RWPE2 (cell line): ENCODE results near the gene DHX34.

ENCODE experiments used
- ATAC-seq: fragments of 200-7000 bp; cut with Tn5 transposase; 3 replicates; pipeline ENCODE4 v1.9.1; 2021; ENCODE audit warnings: low read depth
- DNase-seq: peaks from one replicate; pipeline ENCODE4 v3.0.0-alpha.2; 2020; ENCODE audit warnings: low spot score
- H3K27ac ChIP-seq: fragments of 450-650 bp; 2 replicates; pipeline ENCODE4 v1.5.1; 2017; ENCODE audit warnings: mild to moderate bottlenecking; ENCODE audit not compliant: poor library complexity, severe bottlenecking
- H3K27me3 ChIP-seq: fragments of 250-450 bp; sonication (Bioruptor Pico); 2 replicates; pipeline ENCODE4 v1.5.1; 2021; ENCODE audit warnings: mild to moderate bottlenecking, moderate library complexity; ENCODE audit not compliant: insufficient read depth, poor library complexity, severe bottlenecking
- H3K36me3 ChIP-seq: fragments of 250-450 bp; sonication (Bioruptor Pico); 2 replicates; pipeline ENCODE4 v1.5.1; 2020; ENCODE audit warnings: low read depth, mild to moderate bottlenecking, moderate library complexity
- H3K4me1 ChIP-seq: fragments of 250-450 bp; sonication (Bioruptor Pico); 2 replicates; pipeline ENCODE4 v1.5.1; 2021; ENCODE audit warnings: mild to moderate bottlenecking, moderate library complexity; ENCODE audit not compliant: insufficient read depth, poor library complexity, severe bottlenecking
- H3K4me3 ChIP-seq: fragments of 250-450 bp; sonication (Bioruptor Pico); 2 replicates; pipeline ENCODE4 v1.5.1; 2021; ENCODE audit warnings: mild to moderate bottlenecking, moderate library complexity; ENCODE audit not compliant: severe bottlenecking
- H3K9me3 ChIP-seq: fragments of 250-450 bp; sonication (Bioruptor Pico); 2 replicates; pipeline ENCODE4 v1.5.1; 2021; ENCODE audit warnings: mild to moderate bottlenecking, moderate library complexity; ENCODE audit not compliant: severe bottlenecking
- CTCF ChIP-seq: fragments of 450-650 bp; IDR thresholded peaks from one replicate; pipeline ENCODE4 v1.5.1; 2017; ENCODE audit warnings: mild to moderate bottlenecking, moderate library complexity; ENCODE audit not compliant: poor library complexity, severe bottlenecking

Gene DHX34

DNA sequence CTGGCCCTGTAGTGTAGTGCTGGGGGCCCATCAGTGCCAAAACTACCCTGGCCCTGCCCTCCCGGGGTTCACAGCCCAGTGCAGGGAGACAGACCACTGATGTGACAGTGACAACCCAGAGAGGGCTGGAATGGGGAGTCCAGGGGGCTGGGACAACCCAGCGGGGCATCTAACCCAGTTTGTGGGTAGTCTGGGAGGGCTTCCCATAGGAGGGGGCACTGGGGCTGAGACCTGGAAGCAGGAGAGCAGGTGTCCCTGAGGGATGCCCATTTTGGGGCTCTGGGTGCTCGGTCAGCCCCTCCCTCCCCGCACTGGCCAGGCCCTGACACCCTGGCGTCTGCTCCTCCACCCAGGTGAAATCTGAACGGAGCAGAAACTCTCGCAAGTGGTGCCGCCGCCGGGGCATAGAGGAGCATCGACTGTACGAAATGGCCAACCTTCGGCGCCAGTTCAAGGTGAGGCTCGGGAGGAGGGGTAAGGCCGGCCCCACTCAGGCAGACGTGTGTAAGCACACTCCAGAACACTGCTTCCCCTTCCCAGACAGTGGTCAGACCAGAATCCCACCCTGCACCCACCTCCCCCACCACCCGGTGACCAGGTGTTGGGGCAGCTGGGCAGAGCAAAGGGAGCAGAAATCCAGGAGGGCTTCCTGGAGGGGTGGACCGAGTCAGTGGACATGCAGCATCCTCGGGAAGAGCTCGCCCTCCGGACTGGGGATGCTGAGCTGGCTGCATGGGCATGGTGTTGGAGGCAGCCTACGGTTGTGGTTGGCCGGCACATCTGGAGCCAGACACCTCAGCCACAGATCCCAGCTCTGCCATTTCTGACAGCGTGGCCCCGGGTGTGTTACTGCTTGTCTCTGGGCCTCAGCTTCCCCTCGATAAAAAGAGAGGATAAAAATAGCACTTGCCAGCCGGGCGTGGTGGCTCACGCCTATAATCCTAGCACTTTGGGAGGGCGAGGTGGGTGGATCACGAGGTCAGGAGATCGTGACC, 24.4 kb downstream of the DHX34 start:
- DNase-seq (no peak), ATAC-seq (no peak)
- H3K27ac ChIP-seq: no peak overlapping the region
- no peaks in the 10 kb centered on the region for H3K9me3 ChIP-seq
- H3K4me3 ChIP-seq: no peak overlapping the region
- no peak for TF ChIP-seq CTCF
- H3K36me3 ChIP-seq: peaks cover 69% of the 10 kb centered on the region
- H3K4me1 ChIP-seq: no peaks in the 10 kb centered on the region
- H3K27me3 ChIP-seq: no peaks in the 10 kb centered on the region

GRCh38 chr19:47374876-47375693, 26.0 kb downstream of the DHX34 start:
- Histone ChIP-seq H3K27me3 (no peaks in the 10 kb centered on the region), H3K27ac (no peak overlapping the region), H3K4me3 (no peak overlapping the region), H3K4me1 (no peaks in the 10 kb centered on the region), H3K36me3 (peaks cover 63% of the 10 kb centered on the region), H3K9me3 (no peaks in the 10 kb centered on the region)
- ATAC-seq (no peak), DNase-seq (no peak)
- no peak for TF ChIP-seq CTCF

- TF ChIP-seq CTCF: no peak
- Histone ChIP-seq H3K4me1 (no peaks in the 10 kb centered on the region), H3K36me3 (peaks cover 58% of the 10 kb centered on the region), H3K4me3 (no peak overlapping the region), H3K27ac (no peak overlapping the region), H3K9me3 (no peaks in the 10 kb centered on the region), H3K27me3 (no peaks in the 10 kb centered on the region)
- ATAC-seq: no peak; the same call in 2 of the 3 replicates
- DNase-seq: no peak
Measured at GRCh38 chr19:47375694-47376588, 26.8 kb downstream of the DHX34 start.

DNA sequence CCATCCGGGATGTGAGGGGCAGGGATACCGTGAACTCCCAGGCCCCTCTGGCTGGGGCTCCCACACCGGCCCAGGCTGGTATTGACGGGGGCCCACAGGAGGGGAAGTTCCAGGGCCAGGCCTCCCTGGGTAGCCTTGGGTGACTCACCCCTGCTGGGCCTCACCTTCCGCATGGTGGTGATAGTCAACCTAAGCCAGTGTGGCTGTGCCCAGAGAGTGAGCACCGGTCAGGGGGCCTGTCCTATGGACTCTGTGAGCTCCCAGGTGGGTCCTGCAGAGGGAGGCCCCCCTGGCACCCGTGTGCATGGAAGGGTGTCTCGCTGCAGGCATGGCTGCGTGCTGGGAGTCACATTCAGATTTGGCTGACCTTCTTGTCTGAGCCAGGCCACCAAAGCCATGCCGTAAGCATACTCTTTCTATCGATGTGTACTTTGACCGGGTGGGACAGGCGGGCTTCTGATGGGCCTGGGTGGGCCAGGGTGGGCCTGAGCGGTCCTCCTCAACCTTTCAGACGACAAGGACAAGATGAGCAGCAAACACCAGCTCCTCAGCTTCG, 27.6 kb downstream of the DHX34 start:
- Histone ChIP-seq H3K27ac (no peak overlapping the region), H3K4me3 (no peak overlapping the region), H3K9me3 (no peaks in the 10 kb centered on the region), H3K27me3 (no peaks in the 10 kb centered on the region), H3K4me1 (no peaks in the 10 kb centered on the region), H3K36me3 (peaks cover 61% of the 10 kb centered on the region)
- no peak for DNase-seq
- ATAC-seq: no peak
- TF ChIP-seq CTCF: no peak
